RWPE2 (cell line): ENCODE measurements around the gene KATNAL1.

Source experiments
- ATAC-seq: fragments of 200-7000 bp; cut with Tn5 transposase; 3 replicates; pipeline ENCODE4 v1.9.1; 2021; ENCODE audit warnings: low read depth
- DNase-seq: peaks from one replicate; pipeline ENCODE4 v3.0.0-alpha.2; 2020; ENCODE audit warnings: low spot score
- H3K27ac ChIP-seq: fragments of 450-650 bp; 2 replicates; pipeline ENCODE4 v1.5.1; 2017; ENCODE audit warnings: mild to moderate bottlenecking; ENCODE audit not compliant: poor library complexity, severe bottlenecking
- H3K27me3 ChIP-seq: fragments of 250-450 bp; sonication (Bioruptor Pico); 2 replicates; pipeline ENCODE4 v1.5.1; 2021; ENCODE audit warnings: mild to moderate bottlenecking, moderate library complexity; ENCODE audit not compliant: insufficient read depth, poor library complexity, severe bottlenecking
- H3K36me3 ChIP-seq: fragments of 250-450 bp; sonication (Bioruptor Pico); 2 replicates; pipeline ENCODE4 v1.5.1; 2020; ENCODE audit warnings: low read depth, mild to moderate bottlenecking, moderate library complexity
- H3K4me1 ChIP-seq: fragments of 250-450 bp; sonication (Bioruptor Pico); 2 replicates; pipeline ENCODE4 v1.5.1; 2021; ENCODE audit warnings: mild to moderate bottlenecking, moderate library complexity; ENCODE audit not compliant: insufficient read depth, poor library complexity, severe bottlenecking
- H3K4me3 ChIP-seq: fragments of 250-450 bp; sonication (Bioruptor Pico); 2 replicates; pipeline ENCODE4 v1.5.1; 2021; ENCODE audit warnings: mild to moderate bottlenecking, moderate library complexity; ENCODE audit not compliant: severe bottlenecking
- H3K9me3 ChIP-seq: fragments of 250-450 bp; sonication (Bioruptor Pico); 2 replicates; pipeline ENCODE4 v1.5.1; 2021; ENCODE audit warnings: mild to moderate bottlenecking, moderate library complexity; ENCODE audit not compliant: severe bottlenecking
- CTCF ChIP-seq: fragments of 450-650 bp; IDR thresholded peaks from one replicate; pipeline ENCODE4 v1.5.1; 2017; ENCODE audit warnings: mild to moderate bottlenecking, moderate library complexity; ENCODE audit not compliant: poor library complexity, severe bottlenecking

KATNAL1 gene

DNA sequence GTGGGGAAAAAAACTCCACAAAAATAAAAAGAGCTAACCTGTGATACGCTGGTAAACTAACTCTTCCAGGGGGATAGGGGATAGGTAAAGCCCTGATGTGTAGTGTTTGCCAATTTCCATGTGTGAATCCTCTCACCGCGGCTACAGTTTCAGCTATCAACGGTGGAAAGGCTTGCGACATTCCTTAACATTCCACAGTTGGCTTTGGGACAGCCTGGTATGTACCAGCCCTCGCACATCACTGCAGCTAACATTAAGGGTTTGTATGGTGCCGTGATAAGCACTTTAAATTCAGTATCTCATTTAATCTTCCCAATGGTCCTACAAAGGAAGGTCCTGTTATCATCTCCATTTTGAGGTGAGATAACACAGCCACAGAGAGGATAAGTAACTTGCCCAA is 112.4 kb downstream of the KATNAL1 start:
- H3K9me3 ChIP-seq = no peaks in the 10 kb centered on the region
- H3K27ac ChIP-seq = no peak overlapping the region
- no peak for DNase-seq
- H3K36me3 ChIP-seq = no peaks in the 10 kb centered on the region
- TF ChIP-seq CTCF = no peak
- ATAC-seq = no peak
- no peak overlapping the region for H3K4me3 ChIP-seq
- no peaks in the 10 kb centered on the region for H3K27me3 ChIP-seq
- H3K4me1 ChIP-seq = no peaks in the 10 kb centered on the region

GRCh38 chr13:30193279-30194234 is 113.8 kb downstream of the KATNAL1 start:
- no peak for DNase-seq

DNA sequence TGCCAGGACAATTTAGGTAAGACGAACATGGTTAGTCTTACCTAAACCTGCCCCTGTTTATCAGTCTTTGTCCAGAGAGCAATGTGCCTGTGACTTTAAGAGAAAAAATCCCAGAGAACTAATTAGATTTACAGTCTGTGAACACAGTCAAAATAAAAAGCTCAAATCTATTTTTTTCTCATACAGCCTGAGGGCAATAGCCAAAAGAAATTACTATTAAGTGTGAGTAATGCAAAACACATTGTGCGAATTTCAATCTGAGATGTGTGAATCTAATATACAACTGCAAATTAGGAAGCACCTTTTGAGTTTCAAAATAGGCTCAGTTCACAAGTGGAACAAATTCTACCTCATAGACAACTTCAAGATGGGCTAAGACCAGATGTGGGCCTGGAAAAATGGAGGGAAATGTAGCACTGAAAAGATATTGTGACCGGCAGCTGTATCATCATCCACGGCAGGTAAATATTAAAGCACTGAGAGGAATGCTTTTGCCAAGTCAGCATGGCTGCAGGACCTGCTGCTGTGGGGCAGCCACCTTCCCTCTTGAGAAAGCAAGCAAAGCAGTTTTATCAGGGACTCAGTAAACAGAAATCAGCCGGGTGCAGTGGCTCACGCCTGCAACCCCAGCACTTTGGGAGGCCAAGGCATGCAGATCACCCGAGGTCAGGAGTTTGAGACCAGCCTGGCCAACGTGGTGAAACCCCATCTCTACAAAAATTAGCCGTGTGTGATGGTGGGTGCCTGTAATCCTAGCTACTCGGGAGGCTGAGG is 114.8 kb downstream of the KATNAL1 start:
- Histone ChIP-seq H3K36me3 (no peaks in the 10 kb centered on the region), H3K9me3 (no peaks in the 10 kb centered on the region), H3K4me3 (no peak overlapping the region), H3K27me3 (no peaks in the 10 kb centered on the region), H3K27ac (no peak overlapping the region), H3K4me1 (no peaks in the 10 kb centered on the region)
- DNase-seq = no peak
- no peak for ATAC-seq
- no peak for TF ChIP-seq CTCF

More at GRCh38 chr13:30193279-30194234, 113.8 kb downstream of the KATNAL1 start:
- ATAC-seq = no peak
- Histone ChIP-seq H3K4me3 (no peak overlapping the region), H3K27ac (no peak overlapping the region), H3K9me3 (no peaks in the 10 kb centered on the region), H3K36me3 (no peaks in the 10 kb centered on the region), H3K27me3 (no peaks in the 10 kb centered on the region), H3K4me1 (no peaks in the 10 kb centered on the region)
- no peak for TF ChIP-seq CTCF

DNA sequence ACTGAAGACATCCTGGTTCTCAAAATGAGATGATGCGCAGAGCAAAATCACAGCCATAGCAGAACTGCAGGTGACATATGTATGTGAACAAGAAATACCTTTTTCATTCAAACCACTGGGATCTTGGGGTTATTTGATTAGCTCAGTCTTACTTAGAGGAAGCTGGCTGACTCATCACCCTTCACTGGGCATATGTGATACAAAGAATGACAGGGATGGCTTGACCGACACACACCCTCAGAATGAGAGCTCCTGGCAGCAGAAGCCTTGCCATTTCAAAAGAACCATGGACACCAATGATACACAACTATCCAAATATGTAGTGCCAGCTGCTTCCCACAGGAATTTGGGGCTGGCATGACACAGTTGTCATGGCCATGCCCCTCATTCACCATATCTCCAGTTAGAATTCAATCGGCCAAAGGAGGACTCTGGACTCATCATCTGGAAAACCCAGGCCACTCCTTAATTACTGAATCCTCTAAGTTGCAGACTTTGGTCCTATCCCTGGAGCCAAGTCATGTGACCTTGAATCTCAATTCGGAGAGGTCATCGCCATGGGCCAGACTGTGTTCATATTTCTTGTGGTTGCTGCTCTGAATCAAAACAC is 115.8 kb downstream of the KATNAL1 start:
- no peaks in the 10 kb centered on the region for H3K4me1 ChIP-seq
- H3K9me3 ChIP-seq = no peaks in the 10 kb centered on the region
- H3K36me3 ChIP-seq = no peaks in the 10 kb centered on the region
- peak; percentile 61; the same call in 1 of the 3 replicates for ATAC-seq
- no peaks in the 10 kb centered on the region for H3K27me3 ChIP-seq
- no peak overlapping the region for H3K27ac ChIP-seq
- no peak overlapping the region for H3K4me3 ChIP-seq
- no peak for TF ChIP-seq CTCF
- DNase-seq = no peak
